SK-N-SH treated with all-trans-retinoic acid at 6 μM for 48 hours (cell line): ENCODE data around the gene ALDH4A1.

Experiments
- ATAC-seq: fragments of 200-7000 bp; cut with Tn5 transposase; 3 replicates; pipeline ENCODE4 v1.9.1; 2020; ENCODE audit warnings: mild to moderate bottlenecking, moderate library complexity
- ARNTL ChIP-seq: fragments of 450-650 bp; formaldehyde crosslinking; IDR thresholded peaks from 2 replicates; pipeline ENCODE4 v1.5.0; 2020; ENCODE audit warnings: low read depth, mild to moderate bottlenecking, moderate library complexity, borderline replicate concordance
- BACH2 ChIP-seq: fragments of 250-450 bp; sonication (Bioruptor Pico); IDR thresholded peaks from 2 replicates; pipeline ENCODE4 v1.9.0; 2021; ENCODE audit warnings: mild to moderate bottlenecking, borderline replicate concordance
- CSDC2 ChIP-seq: fragments of 250-450 bp; sonication (Bioruptor Pico); IDR thresholded peaks from 2 replicates; pipeline ENCODE4 v1.5.0; 2020; ENCODE audit warnings: mild to moderate bottlenecking, moderate library complexity
- ESRRG ChIP-seq: fragments of 250-450 bp; sonication (Bioruptor Pico); IDR thresholded peaks from 2 replicates; pipeline ENCODE4 v1.6.1; 2021; ENCODE audit warnings: mild to moderate bottlenecking
- GLIS3 ChIP-seq: fragments of 250-450 bp; sonication (Bioruptor Pico); IDR thresholded peaks from 2 replicates; pipeline ENCODE4 v1.5.0; 2020; ENCODE audit warnings: mild to moderate bottlenecking, moderate library complexity
- ISL1 ChIP-seq: fragments of 250-450 bp; sonication (Bioruptor Pico); IDR thresholded peaks from 2 replicates; pipeline ENCODE4 v2.1.2; 2022; ENCODE audit warnings: mild to moderate bottlenecking, moderate library complexity
- OSR1 ChIP-seq: fragments of 250-450 bp; sonication (Bioruptor Pico); IDR thresholded peaks from 2 replicates; pipeline ENCODE4 v1.8.0; 2022; ENCODE audit warnings: moderate library complexity, mild to moderate bottlenecking, inconsistent platforms
- PPARA ChIP-seq: fragments of 250-450 bp; sonication (Bioruptor Pico); IDR thresholded peaks from 2 replicates; pipeline ENCODE4 v1.5.0; 2020; ENCODE audit warnings: mild to moderate bottlenecking, borderline replicate concordance
- RARB ChIP-seq: fragments of 250-450 bp; sonication (Bioruptor Pico); IDR thresholded peaks from 2 replicates; pipeline ENCODE4 v1.8.0; 2021; ENCODE audit warnings: mild to moderate bottlenecking, moderate library complexity
- TCF4 ChIP-seq: fragments of 250-450 bp; sonication (Bioruptor Pico); IDR thresholded peaks from 2 replicates; pipeline ENCODE4 v1.8.0; 2021; ENCODE audit warnings: mild to moderate bottlenecking, moderate library complexity, borderline replicate concordance
- TOX ChIP-seq: fragments of 250-450 bp; sonication (Bioruptor Pico); IDR thresholded peaks from 2 replicates; pipeline ENCODE4 v1.8.0; 2021; ENCODE audit warnings: mild to moderate bottlenecking, moderate library complexity, borderline replicate concordance
- ZC3H10 ChIP-seq: fragments of 250-450 bp; sonication (Bioruptor Pico); IDR thresholded peaks from 2 replicates; pipeline ENCODE4 v1.5.1; 2021; ENCODE audit warnings: mild to moderate bottlenecking, moderate library complexity
- ZFP3 ChIP-seq: fragments of 250-450 bp; sonication (Bioruptor Pico); IDR thresholded peaks from 2 replicates; pipeline ENCODE4 v1.5.0; 2020; ENCODE audit warnings: mild to moderate bottlenecking, moderate library complexity
- ZFP30 ChIP-seq: fragments of 450-650 bp; formaldehyde crosslinking; IDR thresholded peaks from 2 replicates; pipeline ENCODE4 v1.5.0; 2022; ENCODE audit warnings: mild to moderate bottlenecking, moderate library complexity
- ZNF565 ChIP-seq: fragments of 450-650 bp; formaldehyde crosslinking; conservative IDR thresholded peaks from 2 replicates; pipeline ENCODE4 v1.5.0; 2020; ENCODE audit warnings: low read depth, mild to moderate bottlenecking, moderate library complexity
- ZNF70 ChIP-seq: fragments of 450-650 bp; formaldehyde crosslinking; IDR thresholded peaks from 2 replicates; pipeline ENCODE4 v1.5.0; 2020; ENCODE audit warnings: mild to moderate bottlenecking, moderate library complexity
- ZNF8 ChIP-seq: fragments of 450-650 bp; formaldehyde crosslinking; IDR thresholded peaks from 2 replicates; pipeline ENCODE4 v1.5.0; 2020; ENCODE audit warnings: mild to moderate bottlenecking, moderate library complexity
- TF ChIP-seq, protein P1 (sequence below): fragments of 250-450 bp; sonication (Bioruptor Pico); IDR thresholded peaks from 2 replicates; pipeline ENCODE4 v1.5.1; 2020; ENCODE audit warnings: low read depth, mild to moderate bottlenecking, moderate library complexity
- TF ChIP-seq, protein P2 (sequence below): fragments of 250-450 bp; sonication (Bioruptor Pico); IDR thresholded peaks from 2 replicates; pipeline ENCODE4 v1.5.0; 2020; ENCODE audit warnings: mild to moderate bottlenecking, moderate library complexity
- TF ChIP-seq, protein P3 (sequence below): fragments of 250-450 bp; sonication (Bioruptor Pico); IDR thresholded peaks from 2 replicates; pipeline ENCODE4 v1.5.1; 2021; ENCODE audit warnings: mild to moderate bottlenecking, moderate library complexity
- TF ChIP-seq, protein P4 (sequence below): fragments of 250-450 bp; sonication (Bioruptor Pico); IDR thresholded peaks from 2 replicates; pipeline ENCODE4 v1.8.0; 2020; ENCODE audit warnings: mild to moderate bottlenecking, moderate library complexity, borderline replicate concordance

Gene ALDH4A1

DNA sequence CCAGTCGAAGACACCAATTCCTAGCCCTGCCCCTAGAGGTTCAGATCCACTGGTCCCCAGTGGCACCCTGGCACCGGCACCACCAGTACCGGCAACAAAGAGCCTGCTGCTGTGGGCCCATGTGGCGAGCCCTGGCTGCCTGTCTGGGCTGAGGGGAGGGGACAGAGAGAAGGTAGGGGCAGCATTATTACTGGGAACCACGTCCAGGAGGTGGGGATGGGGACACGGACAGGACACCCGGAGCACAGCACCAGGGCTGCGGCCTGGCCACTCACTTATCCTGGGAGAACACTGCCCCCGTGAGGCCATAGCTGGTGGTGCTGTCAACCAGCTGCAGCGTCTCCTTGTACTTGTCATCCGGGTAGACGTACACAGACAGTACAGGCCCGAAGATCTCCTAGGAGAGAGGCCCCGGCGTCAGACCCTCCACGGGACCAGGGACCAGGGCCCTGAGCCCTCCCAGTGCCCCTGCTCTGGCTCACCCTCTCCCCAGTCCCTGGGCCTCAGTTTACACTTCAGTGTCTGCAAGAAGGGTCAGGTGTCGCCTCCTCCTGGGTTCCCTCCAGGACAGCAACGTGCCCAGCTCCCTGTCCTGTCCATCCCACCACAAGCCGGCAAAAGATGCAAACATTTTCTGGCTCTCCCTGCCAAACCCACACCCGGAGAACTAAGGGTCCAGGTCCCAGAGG lies 27.1 kb downstream of the ALDH4A1 start (continued):
- TF ChIP-seq, protein P1, sequence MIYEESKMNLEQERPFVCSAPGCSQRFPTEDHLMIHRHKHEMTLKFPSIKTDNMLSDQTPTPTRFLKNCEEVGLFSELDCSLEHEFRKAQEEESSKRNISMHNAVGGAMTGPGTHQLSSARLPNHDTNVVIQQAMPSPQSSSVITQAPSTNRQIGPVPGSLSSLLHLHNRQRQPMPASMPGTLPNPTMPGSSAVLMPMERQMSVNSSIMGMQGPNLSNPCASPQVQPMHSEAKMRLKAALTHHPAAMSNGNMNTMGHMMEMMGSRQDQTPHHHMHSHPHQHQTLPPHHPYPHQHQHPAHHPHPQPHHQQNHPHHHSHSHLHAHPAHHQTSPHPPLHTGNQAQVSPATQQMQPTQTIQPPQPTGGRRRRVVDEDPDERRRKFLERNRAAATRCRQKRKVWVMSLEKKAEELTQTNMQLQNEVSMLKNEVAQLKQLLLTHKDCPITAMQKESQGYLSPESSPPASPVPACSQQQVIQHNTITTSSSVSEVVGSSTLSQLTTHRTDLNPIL (CRISPR knock-in tag): no peak
- no peak for TF ChIP-seq ZNF565
- TF ChIP-seq ZFP30 (CRISPR knock-in tag): no peak
- TF ChIP-seq, all 23 proteins: peak for 0

DNA sequence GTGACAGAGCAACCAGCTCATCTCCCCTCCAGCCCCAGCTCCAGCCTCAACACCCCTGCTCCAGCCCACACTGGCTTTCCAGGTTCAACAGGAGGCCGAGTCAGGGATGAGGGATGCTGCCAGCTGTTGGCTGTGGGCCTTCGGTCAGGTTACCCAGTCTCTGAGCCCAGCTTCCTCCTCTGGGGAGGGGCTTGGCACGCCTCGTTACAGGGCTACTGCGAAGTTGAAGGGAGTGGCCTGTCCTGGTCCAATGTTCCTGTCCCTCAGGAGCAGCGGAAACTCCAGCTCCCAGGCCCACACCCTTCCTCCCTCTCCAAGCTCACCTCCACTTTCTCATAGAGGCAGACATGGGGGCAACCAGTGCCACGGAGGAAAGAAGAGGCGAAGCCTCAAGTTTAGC lies 27.8 kb downstream of the ALDH4A1 start:
- no peak for TF ChIP-seq CSDC2 (CRISPR knock-in tag)
- TF ChIP-seq ZNF70 (CRISPR knock-in tag): no peak
- TF ChIP-seq, protein P2, sequence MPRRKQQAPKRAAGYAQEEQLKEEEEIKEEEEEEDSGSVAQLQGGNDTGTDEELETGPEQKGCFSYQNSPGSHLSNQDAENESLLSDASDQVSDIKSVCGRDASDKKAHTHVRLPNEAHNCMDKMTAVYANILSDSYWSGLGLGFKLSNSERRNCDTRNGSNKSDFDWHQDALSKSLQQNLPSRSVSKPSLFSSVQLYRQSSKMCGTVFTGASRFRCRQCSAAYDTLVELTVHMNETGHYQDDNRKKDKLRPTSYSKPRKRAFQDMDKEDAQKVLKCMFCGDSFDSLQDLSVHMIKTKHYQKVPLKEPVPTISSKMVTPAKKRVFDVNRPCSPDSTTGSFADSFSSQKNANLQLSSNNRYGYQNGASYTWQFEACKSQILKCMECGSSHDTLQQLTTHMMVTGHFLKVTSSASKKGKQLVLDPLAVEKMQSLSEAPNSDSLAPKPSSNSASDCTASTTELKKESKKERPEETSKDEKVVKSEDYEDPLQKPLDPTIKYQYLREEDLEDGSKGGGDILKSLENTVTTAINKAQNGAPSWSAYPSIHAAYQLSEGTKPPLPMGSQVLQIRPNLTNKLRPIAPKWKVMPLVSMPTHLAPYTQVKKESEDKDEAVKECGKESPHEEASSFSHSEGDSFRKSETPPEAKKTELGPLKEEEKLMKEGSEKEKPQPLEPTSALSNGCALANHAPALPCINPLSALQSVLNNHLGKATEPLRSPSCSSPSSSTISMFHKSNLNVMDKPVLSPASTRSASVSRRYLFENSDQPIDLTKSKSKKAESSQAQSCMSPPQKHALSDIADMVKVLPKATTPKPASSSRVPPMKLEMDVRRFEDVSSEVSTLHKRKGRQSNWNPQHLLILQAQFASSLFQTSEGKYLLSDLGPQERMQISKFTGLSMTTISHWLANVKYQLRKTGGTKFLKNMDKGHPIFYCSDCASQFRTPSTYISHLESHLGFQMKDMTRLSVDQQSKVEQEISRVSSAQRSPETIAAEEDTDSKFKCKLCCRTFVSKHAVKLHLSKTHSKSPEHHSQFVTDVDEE (CRISPR knock-in tag): no peak
- TF ChIP-seq ISL1 (CRISPR knock-in tag): no peak
- no peak for TF ChIP-seq ZC3H10 (CRISPR knock-in tag)
- TF ChIP-seq ARNTL (CRISPR knock-in tag): no peak
- TF ChIP-seq GLIS3 (CRISPR knock-in tag): no peak
- no peak for TF ChIP-seq OSR1 (CRISPR knock-in tag)
- no peak for TF ChIP-seq ESRRG
- no peak for TF ChIP-seq TOX (CRISPR knock-in tag)
- TF ChIP-seq ZNF8 (CRISPR knock-in tag): no peak
- TF ChIP-seq RARB (CRISPR knock-in tag): no peak
- TF ChIP-seq, protein P3, sequence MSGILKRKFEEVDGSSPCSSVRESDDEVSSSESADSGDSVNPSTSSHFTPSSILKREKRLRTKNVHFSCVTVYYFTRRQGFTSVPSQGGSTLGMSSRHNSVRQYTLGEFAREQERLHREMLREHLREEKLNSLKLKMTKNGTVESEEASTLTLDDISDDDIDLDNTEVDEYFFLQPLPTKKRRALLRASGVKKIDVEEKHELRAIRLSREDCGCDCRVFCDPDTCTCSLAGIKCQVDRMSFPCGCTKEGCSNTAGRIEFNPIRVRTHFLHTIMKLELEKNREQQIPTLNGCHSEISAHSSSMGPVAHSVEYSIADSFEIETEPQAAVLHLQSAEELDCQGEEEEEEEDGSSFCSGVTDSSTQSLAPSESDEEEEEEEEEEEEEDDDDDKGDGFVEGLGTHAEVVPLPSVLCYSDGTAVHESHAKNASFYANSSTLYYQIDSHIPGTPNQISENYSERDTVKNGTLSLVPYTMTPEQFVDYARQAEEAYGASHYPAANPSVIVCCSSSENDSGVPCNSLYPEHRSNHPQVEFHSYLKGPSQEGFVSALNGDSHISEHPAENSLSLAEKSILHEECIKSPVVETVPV (CRISPR knock-in tag): no peak
- TF ChIP-seq TCF4 (CRISPR knock-in tag): no peak
- TF ChIP-seq ZNF565: no peak
- TF ChIP-seq ZFP30 (CRISPR knock-in tag): no peak
- ATAC-seq: no peak

DNA sequence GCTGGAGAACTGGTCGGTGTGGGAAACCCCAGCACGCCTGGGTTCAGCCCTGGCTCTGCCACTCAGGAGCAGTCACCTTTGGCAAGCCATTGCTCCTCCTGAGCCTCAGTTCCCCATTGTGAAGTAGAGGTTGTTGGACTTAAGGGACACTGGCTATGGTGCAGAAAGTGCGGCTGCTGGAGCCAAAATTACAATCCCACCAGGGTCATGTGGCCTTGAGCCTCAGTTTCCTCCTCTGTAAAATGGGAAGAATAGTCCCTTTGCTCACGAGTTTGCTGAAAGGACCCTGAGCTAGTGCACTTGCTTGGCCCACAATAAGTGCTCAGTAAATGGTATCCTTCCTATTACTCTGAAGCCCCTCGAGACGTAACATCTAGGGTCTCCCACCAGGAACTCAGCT lies 28.3 kb downstream of the ALDH4A1 start:
- ATAC-seq: no peak
- TF ChIP-seq ZFP3 (CRISPR knock-in tag) (no peak), TCF4 (CRISPR knock-in tag) (no peak), ZC3H10 (CRISPR knock-in tag) (no peak), CSDC2 (CRISPR knock-in tag) (no peak), ZNF70 (CRISPR knock-in tag) (no peak), GLIS3 (CRISPR knock-in tag) (no peak), ESRRG (no peak), BACH2 (CRISPR knock-in tag) (no peak), PPARA (no peak), TOX (CRISPR knock-in tag) (no peak), RARB (CRISPR knock-in tag) (no peak), ZFP30 (CRISPR knock-in tag) (no peak)
- TF ChIP-seq, protein P3 (CRISPR knock-in tag): no peak
- TF ChIP-seq, protein P1 (CRISPR knock-in tag): no peak
- TF ChIP-seq, protein P2 (CRISPR knock-in tag): no peak
- TF ChIP-seq, protein P4, sequence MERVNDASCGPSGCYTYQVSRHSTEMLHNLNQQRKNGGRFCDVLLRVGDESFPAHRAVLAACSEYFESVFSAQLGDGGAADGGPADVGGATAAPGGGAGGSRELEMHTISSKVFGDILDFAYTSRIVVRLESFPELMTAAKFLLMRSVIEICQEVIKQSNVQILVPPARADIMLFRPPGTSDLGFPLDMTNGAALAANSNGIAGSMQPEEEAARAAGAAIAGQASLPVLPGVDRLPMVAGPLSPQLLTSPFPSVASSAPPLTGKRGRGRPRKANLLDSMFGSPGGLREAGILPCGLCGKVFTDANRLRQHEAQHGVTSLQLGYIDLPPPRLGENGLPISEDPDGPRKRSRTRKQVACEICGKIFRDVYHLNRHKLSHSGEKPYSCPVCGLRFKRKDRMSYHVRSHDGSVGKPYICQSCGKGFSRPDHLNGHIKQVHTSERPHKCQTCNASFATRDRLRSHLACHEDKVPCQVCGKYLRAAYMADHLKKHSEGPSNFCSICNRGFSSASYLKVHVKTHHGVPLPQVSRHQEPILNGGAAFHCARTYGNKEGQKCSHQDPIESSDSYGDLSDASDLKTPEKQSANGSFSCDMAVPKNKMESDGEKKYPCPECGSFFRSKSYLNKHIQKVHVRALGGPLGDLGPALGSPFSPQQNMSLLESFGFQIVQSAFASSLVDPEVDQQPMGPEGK (CRISPR knock-in tag): no peak
- TF ChIP-seq, all 23 proteins: peak for 0
